ENCODE data around the gene ATP13A2.
"Not testable (repeated sequence)": the region's sequence is repeated elsewhere in the genome, so short reads cannot be mapped to it uniquely, and the experiment has no call there.

ATP13A2 gene

DNA sequence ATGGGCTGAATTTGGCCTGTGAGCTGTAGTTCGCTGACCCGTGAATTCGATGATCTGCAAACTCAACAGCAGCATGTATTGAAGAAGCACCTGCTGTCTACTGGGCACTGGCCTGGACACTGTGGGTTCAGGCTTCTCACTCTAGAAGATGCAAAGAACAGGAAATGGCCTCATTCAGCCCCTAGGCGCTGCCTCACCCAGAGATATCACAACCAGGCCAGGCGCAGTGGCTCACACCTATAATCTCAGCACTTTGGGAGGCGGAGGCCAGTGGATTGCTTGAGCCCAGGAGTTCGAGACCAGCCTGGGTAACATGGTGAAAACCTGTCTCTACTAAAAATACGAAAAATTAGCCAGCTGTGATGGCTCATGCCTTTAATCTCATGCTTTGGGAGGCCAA, 55.0 kb downstream of the ATP13A2 start:
- DNase-seq: no peak

- no peak for DNase-seq
Observed at GRCh38 chr1:16955186-16955585, 56.5 kb downstream of the ATP13A2 start.

DNA sequence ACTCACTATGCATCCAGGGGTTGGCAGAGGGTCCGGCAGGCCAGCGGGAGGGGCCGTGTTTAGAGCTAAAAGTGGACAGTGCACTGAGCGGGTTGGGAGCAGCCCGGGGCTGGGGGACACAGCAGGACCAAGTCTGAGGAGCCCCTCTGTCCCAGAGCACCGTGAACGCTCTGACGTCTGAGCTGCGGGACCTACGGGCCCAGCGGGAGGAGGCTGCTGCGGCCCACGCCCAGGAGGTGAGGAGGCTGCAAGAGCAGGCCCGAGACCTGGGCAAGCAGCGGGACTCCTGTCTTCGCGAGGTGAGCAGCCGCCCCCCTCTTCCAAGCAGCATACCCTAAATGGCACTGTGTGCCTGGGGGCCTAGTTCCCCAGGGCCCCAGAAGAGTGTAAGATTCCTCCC, 57.1 kb downstream of the ATP13A2 start:
- DNase-seq: no peak

DNA sequence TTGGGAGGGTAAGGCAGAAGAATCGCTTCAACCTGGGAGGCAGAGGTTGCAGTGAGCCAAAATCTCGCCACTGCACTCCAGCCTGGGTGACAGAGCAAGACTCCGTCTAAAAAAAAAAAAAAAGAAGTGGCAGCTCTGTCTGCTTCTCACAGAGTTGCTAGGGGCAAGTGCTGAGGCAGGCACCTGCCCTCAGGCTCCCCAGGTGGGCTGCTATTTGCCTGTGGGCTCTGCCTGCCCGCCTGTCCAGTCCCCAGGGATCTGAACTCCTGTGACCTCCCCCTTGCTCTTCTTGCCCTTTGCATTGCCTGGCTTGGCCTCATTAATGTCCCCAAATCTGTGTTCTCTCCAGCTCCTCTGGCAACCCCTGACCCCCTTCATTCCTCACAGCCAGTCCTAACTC, 59.4 kb downstream of the ATP13A2 start:
- not testable (repeated sequence) for DNase-seq

DNA sequence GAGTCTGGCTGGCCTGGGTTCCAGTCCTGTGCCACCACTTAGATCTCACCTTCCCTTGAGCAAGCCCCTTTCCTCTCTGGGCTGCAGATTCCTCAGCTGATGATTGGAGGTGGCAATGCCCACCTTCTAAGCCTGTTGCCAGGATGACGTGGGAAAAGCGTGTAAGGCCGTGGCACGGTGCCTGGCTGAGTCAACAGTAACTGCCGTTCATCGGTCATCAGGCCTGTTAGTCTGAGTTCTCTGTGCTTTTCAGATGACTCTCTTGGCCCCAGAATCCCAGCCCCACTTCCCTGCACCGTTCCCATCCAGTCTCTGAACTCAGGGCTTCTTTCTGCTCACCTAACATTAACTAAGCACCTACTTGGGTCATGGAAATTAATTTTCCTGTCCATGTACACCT, 62.7 kb downstream of the ATP13A2 start:
- not testable (repeated sequence) for DNase-seq

- DNase-seq: not testable (repeated sequence)
Observed at GRCh38 chr1:16948282-16948891, 63.3 kb downstream of the ATP13A2 start.

DNA sequence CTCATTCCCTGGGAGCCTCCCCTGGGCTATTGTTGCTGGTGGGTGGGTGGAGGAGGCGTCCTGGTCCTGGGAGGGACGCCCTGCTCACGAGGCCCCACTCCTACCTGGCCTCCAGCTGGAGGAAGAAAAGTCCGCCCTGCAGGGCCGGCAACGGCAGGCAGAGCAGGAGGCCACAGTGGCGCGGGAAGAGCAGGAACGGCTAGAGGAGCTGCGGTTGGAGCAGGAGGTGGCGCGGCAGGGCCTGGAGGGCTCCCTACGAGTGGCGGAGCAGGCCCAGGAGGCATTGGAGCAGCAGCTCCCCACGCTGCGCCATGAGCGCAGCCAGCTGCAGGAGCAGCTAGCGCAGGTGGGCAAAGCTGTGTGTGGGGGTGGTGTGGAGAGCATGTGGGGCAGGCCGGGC, 65.1 kb downstream of the ATP13A2 start:
- no peak for DNase-seq

- DNase-seq: not testable (repeated sequence)
Observed at GRCh38 chr1:16946185-16946584, 65.5 kb downstream of the ATP13A2 start.

DNA sequence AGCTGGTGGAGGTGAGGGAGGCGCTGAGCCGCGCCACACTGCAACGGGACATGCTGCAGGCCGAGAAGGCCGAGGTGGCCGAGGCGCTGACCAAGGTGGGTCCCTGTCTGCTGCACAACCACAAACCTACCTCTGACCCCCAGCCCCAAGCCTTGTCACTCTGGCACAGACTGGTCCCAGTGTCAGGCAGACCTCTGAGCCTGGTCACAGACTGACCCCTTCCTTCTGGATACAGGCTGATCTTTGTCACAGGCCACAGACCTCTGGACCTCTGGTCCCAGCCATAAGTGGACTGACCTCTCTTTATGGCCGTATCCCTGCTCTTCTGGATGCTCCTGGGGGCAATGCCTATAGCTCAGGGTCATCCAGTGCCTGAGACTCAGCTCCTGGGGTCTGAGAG, 66.2 kb downstream of the ATP13A2 start:
- not testable (repeated sequence) for DNase-seq

- DNase-seq: no peak
Observed at GRCh38 chr1:16944038-16944437, 67.7 kb downstream of the ATP13A2 start.

DNA sequence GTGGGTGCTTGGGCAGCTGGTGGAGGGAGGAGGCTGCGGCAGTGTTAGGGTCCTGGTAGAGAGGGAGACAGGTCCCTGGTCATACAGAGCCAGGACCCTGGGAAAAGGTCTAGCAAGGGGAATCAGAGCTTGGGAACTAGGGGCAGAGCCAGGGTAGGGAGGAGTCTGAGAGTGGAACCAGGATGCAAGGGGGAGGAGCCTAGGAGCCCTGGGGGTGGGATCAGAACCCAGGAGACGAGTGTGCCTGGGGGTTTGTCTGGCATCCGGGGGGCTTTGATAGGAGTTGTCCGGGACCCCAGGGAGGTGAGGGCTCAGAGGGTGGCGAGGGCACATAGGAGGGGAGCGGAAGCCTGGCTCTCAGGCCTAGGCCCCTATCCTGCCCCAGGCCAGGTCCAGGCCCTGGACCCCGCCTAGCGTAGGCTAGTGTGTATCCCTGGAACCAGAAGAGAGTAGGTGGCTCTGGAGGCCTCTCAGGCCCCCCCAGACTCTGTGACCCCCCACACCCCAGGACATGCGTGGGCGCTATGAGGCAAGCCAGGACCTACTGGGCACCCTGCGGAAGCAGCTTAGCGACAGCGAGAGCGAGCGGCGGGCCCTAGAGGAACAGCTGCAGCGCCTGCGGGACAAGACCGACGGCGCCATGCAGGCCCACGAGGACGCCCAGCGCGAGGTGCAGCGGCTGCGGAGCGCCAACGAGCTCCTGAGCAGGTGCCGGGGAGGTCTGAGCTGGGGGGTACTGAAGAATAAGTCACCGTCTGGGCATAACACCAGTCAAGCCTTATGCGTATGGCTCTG, 72.1 kb downstream of the ATP13A2 start:
- DNase-seq: not testable (repeated sequence)

GRCh38 chr1:16938351-16939321, 73.1 kb downstream of the ATP13A2 start:
- no peak for DNase-seq

- DNase-seq: not testable (repeated sequence)
Observed at GRCh38 chr1:16936580-16936979, 75.1 kb downstream of the ATP13A2 start.
